SK-N-MC (cell line): ENCODE results near the gene DNAH10.

Source experiments
- EZH2 ChIP-seq: fragments of 200-600 bp; sonication (generic); IDR thresholded peaks from one replicate; pipeline ENCODE4 v1.6.1; 2017; ENCODE audit warnings: antibody characterized with exemption
- POLR2AphosphoS5 ChIP-seq: IDR thresholded peaks from 2 replicates; pipeline ENCODE4 v1.6.1; 2012; ENCODE audit warnings: mild to moderate bottlenecking, low read depth, low read length, borderline replicate concordance

DNA sequence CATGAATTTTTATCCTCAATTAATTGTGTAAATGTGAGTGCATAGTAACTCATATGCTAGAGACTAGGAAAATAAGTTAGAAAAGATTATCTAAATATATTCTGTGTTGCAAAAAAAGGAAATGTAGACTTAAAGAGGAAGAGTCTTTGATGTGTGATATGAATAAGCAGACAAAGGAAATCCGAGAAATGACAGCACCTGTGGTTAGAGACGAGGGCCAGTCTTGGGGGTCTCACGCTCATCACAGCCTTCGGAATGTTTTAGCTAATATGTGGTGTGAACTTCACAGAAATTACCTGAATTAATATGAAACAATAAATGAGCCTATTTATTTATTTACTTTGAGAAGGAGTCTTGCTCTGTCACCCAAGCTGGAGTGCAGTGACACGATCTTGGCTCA lies 38.3 kb upstream of the DNAH10 start:
- no peak for TF ChIP-seq EZH2
- no peak for TF ChIP-seq POLR2AphosphoS5
